NOMO-1 treated with dmso at 0.1 percent for 144 hours (cell line): Measurements from ENCODE around the gene KLRB1.
"Not testable (repeated sequence)": the region's sequence is repeated elsewhere in the genome, so short reads cannot be mapped to it uniquely, and the experiment has no call there.

Experiments
- DNase-seq: peaks from one replicate; lab custom pipeline; 2025; ENCODE audit not compliant: unreplicated experiment; lab: John Stamatoyannopoulos, UW

Gene KLRB1

GRCh38 chr12:9607716-9608115 is at the start of gene KLRB1:
TSS of gene KLRB1 (minus strand) at chr12:9607916. CDS start at chr12:9607839, 77 bp downstream.
- no peak for DNase-seq

DNA sequence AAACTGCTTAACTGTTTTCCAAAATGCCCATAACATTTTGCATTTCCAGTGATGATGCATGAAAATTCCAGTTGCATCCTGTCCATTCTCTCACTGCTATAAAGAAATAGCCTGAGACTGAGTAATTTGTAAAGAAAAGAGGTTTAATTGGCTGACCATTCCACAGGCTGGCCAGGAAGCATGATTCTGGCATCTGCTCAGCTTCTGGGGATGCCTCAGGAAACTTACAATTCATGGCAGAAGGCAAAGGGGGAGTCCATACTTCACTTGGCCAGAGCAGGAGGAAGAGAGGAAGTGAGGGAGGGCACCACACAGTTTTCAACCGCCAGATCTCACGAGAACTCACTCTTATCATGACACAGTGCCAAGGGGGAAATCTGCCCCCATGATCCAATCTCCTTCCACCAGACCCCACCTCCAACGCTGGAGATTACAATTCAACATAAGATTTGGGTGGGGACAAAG is 43.6 kb upstream of the KLRB1 start:
- DNase-seq, result peak; percentile 21

- DNase-seq, result no peak
These were observed 42.4 kb upstream of the KLRB1 start for GRCh38 chr12:9650151-9650576.

- DNase-seq, result peak; percentile 41
These were observed 41.8 kb upstream of the KLRB1 start for GRCh38 chr12:9649532-9649940.

GRCh38 chr12:9648701-9649531 is 41.2 kb upstream of the KLRB1 start:
- no peak for DNase-seq

DNA sequence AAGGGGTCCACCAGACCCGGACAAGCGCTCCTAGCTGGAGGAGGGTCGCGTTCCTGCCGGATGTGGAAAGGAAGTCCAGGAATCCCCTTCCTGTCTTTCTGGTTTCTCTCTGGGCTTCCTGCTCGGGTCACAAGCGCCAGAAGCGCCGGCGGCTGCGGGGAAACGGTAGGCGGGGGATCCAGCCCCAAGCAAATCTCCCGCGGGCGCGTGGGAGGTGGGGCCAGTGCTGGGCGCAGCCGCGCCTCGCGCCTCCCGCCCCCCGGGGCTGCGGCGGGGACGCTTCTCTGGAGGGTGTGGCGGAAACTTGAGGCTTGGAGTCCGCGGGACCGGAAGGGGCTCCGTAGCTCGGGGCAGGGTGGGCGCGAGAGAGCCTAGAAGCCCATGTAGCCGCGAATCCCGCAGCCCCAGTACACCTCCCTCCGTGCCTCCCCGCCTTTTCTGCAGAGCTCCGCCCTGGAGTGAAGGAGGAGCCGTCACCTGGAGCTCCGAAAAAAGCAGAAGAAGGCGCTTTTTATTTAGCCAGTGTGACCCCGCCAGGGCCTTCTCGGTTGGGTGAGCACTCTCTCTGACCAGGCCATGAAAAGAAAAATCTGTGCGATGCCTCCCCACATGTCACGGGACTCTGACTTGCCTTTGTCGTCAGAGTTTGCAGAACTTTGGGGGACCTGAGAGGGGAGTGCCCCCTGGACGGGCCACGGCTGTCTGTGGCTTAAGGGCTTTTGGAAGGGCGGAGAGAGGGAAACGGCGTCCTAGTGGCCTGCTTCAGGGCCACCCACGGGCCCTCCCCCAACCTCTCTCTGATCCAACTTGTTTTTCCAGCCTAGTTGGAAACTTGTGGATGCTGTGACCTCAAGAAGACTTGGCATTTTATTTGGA is 40.3 kb upstream of the KLRB1 start:
- DNase-seq, result peak; percentile 97

DNA sequence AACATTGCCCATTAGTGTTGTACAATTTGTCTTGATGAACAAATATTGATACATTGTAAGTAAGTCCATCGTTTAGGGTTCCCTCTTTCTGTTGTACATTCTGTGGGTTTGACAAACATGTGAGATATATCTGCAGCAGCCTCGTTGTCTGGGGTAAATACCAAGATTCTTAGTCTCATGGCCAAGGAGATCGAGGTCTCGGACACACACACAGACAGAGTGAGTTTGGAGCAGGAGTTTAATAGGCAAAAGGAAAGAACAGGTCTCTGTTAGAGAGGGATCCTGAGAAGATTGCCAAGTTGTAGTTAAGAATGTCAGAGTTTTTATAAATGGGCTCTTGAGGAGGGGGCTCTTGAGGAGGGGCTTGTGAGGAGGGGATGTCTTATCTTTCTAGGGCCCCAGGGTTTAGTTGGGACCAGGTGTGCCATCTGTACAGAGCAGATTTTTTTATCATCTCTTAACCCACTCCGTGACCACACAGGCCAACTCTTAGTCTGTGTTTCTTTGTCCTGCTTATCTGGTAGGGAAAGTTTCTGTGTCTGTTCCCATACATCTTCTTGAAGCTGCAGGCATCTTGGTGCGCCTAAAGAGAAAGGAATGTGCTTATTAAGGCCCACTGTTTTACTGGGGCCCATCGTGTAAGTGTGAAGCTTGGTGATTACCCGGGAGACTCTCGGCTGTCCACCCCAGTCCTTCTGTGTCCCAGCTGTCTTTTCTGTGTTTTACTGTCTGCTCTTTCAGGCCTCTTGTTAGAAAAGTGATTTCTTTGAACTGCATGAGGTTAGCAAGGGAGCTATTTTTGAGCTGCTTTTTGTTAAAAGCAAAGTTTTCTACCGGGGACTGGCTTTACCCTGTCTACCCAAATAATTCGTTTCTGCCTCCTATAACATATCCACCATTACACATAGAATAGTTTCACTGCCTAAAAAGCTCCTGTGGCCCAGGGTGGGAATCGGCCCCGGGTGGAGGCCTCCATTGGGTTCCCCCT is 39.4 kb upstream of the KLRB1 start:
- no peak for DNase-seq

- not testable (repeated sequence) for DNase-seq
These were observed 37.4 kb upstream of the KLRB1 start for GRCh38 chr12:9644985-9645551.

- no peak for DNase-seq
These were observed 35.5 kb upstream of the KLRB1 start for GRCh38 chr12:9643266-9643660.

GRCh38 chr12:9642606-9643265 is 35.0 kb upstream of the KLRB1 start:
- no peak for DNase-seq

- no peak for DNase-seq
These were observed 32.3 kb upstream of the KLRB1 start for GRCh38 chr12:9640024-9640423.

DNA sequence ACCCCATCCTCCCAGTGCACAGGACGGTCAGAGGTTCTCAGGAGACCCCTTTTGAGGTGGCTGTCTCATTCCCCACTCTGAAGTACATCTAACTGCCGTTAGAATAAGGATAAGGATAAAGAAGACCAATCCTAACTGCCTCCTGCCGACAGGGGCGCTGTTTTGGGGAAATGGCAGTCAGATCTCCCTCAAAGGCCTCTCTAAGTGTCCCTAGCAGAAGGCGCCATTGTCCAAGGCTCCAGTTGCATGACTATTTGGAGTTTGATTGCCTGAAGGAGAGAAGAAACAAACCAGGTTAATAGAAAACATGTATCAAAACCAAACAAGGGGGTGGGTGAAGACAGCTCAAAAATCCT is 29.1 kb upstream of the KLRB1 start:
- DNase-seq, result no peak

- DNase-seq, result no peak
These were observed 28.6 kb upstream of the KLRB1 start for GRCh38 chr12:9636150-9636850.

GRCh38 chr12:9634969-9635754 is 27.4 kb upstream of the KLRB1 start:
- DNase-seq, result no peak

DNA sequence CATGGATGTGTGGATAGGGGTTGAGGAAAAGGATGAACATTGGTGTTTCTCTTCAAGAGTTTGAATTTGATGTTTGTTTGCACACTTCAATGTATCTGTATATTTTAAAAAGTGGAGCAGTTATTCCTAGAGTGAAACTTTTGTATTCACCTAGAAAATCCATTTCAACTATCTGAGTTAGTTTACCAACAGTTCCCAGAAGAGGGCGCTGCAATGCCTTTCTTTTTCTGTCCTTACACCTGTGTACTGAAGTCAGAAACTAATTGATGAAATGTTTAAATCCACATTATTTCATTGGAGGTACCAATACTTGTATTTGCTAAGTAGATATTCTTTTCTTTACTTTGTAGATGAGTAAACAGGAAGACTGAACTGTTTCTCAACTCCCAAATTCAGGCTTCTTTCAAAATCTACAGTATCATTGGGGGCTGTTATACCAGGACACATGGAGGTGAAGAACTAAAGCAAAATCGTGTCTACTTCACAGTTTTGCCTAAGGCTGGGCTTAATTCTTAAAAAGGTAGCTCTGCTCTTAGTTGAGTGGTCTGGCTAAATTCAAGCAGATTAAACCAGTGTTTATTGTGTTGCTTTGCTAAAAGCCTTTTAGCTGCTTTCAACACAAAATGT is 26.6 kb upstream of the KLRB1 start:
- DNase-seq, result no peak

DNA sequence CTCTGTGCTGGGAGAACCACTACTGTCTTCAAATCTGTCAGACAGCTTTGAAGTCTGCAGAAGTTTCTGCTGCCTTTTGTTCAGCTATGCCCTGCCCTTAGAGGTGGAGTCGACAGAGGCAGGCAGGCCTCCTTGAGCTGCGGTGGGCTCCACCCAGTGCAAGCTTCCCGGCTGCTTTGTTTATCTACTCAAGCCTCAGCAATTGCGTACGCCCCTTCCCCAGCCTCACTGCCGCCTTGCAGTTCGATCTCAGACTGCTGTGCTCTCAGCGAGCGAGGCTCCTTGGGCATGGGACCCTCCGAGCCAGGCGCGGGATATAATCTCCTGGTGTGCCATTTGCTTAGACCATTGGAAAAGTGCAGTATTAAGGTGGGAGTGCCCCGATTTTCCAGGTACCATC is 25.1 kb upstream of the KLRB1 start:
- DNase-seq, result no peak

DNA sequence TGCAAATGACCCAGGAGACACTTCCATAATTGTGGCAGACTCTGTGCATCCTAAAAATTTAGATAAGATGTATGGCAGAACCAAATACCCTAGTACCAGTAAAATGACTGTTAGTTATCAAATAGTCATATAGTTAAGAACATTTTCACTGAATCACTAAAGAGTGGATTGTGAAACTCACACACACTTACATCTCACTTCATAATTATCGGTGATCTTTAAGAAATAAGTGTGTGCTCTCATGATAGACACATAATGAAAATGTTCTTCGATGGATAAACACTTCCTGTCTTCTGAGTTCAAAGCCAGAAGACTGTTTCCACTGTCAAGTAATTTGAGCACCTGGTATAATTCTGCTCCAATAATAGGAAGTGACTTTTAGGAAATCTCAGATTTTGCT is 19.1 kb upstream of the KLRB1 start:
- no peak for DNase-seq

GRCh38 chr12:9626291-9626690 is 18.6 kb upstream of the KLRB1 start:
- DNase-seq, result no peak
